ENCODE data around the gene DST.
"Not testable (repeated sequence)": the region's sequence is repeated elsewhere in the genome, so short reads cannot be mapped to it uniquely, and the experiment has no call there.

The DST gene

GRCh38 chr6:56517155-56517745, 125.4 kb downstream of the DST start:
- no peak for DNase-seq (ENCODE audit: low read depth in 2 of 2)

- no peak for DNase-seq (ENCODE audit: low read depth in 2 of 2)
These were observed 126.7 kb downstream of the DST start for GRCh38 chr6:56516003-56516402.

- no peak for DNase-seq (ENCODE audit: low read depth in 2 of 2)
These were observed 127.4 kb downstream of the DST start for GRCh38 chr6:56515081-56515905.

- no peak for DNase-seq (ENCODE audit: low read depth in 2 of 2)
These were observed 128.3 kb downstream of the DST start for GRCh38 chr6:56514395-56514794.

GRCh38 chr6:56513631-56514030, 129.1 kb downstream of the DST start:
- DNase-seq (ENCODE audit: low read depth in 2 of 2), result no peak

GRCh38 chr6:56511591-56511990, 131.1 kb downstream of the DST start:
- no peak for DNase-seq (ENCODE audit: low read depth in 2 of 2)

- DNase-seq (ENCODE audit: low read depth in 2 of 2), result no peak
These were observed 131.6 kb downstream of the DST start for GRCh38 chr6:56510984-56511531.

- no peak for DNase-seq (ENCODE audit: low read depth in 2 of 2)
These were observed 133.7 kb downstream of the DST start for GRCh38 chr6:56509031-56509430.

GRCh38 chr6:56507517-56507916, 135.2 kb downstream of the DST start:
- no peak for DNase-seq (ENCODE audit: low read depth in 2 of 2)

- no peak for DNase-seq (ENCODE audit: low read depth in 2 of 2)
These were observed 137.0 kb downstream of the DST start for GRCh38 chr6:56505512-56506260.

- DNase-seq (ENCODE audit: low read depth in 2 of 2), result no peak
These were observed 140.7 kb downstream of the DST start for GRCh38 chr6:56501993-56502392.

GRCh38 chr6:56499095-56499494, 143.6 kb downstream of the DST start:
- DNase-seq (ENCODE audit: low read depth in 2 of 2), result no peak

- no peak for DNase-seq (ENCODE audit: low read depth in 2 of 2)
These were observed 145.0 kb downstream of the DST start for GRCh38 chr6:56497691-56498090.

- no peak for DNase-seq (ENCODE audit: low read depth in 2 of 2)
These were observed 145.4 kb downstream of the DST start for GRCh38 chr6:56497240-56497639.

GRCh38 chr6:56496650-56497049, 146.0 kb downstream of the DST start:
- not testable (repeated sequence) for DNase-seq (ENCODE audit: low read depth in 2 of 2)

- no peak for DNase-seq (ENCODE audit: low read depth in 2 of 2)
These were observed 147.0 kb downstream of the DST start for GRCh38 chr6:56495654-56496053.

- no peak for DNase-seq (ENCODE audit: low read depth in 2 of 2)
These were observed 150.9 kb downstream of the DST start for GRCh38 chr6:56491606-56492328.

GRCh38 chr6:56490993-56491392, 151.7 kb downstream of the DST start:
- DNase-seq (ENCODE audit: low read depth in 2 of 2), result no peak

GRCh38 chr6:56489559-56489958, 153.1 kb downstream of the DST start:
- no peak for DNase-seq (ENCODE audit: low read depth in 2 of 2)

GRCh38 chr6:56488281-56488680, 154.4 kb downstream of the DST start:
- DNase-seq (ENCODE audit: low read depth in 2 of 2), result no peak

- DNase-seq (ENCODE audit: low read depth in 2 of 2), result no peak
These were observed 156.0 kb downstream of the DST start for GRCh38 chr6:56486681-56487080.

- DNase-seq (ENCODE audit: low read depth in 2 of 2), result no peak
These were observed 158.0 kb downstream of the DST start for GRCh38 chr6:56484669-56485068.

Measured in stimulated activated CD4-positive, alpha-beta T cell treated with anti-CD3 and anti-CD28 coated beads, Interleukin-1b, Interleukin-23, amount 100 ng/mL, for 1 hour (primary cell).